HFF-Myc (cell line): ENCODE measurements around the gene ANKS1B.
A peak's percentile ranks its signal among the peaks of the same experiment; 100 is the strongest.

Experiments used
- DNase-seq: peaks from one replicate; pipeline ENCODE4 v3.0.0-alpha.2; 2011; ENCODE audit warnings: low read depth; ENCODE audit errors: extremely low read depth
- H3K4me3 ChIP-seq: replicated peaks from 2 replicates; pipeline ENCODE4 v1.5.1; 2011; ENCODE audit warnings: low read depth, mild to moderate bottlenecking, control low read depth, low read length
- TF ChIP-seq, protein P1 (sequence below): IDR thresholded peaks from 2 replicates; pipeline ENCODE4 v1.5.1; 2012; ENCODE audit warnings: mild to moderate bottlenecking, low read depth, low read length, control low read depth; ENCODE audit errors: missing control alignments

The ANKS1B gene

DNA sequence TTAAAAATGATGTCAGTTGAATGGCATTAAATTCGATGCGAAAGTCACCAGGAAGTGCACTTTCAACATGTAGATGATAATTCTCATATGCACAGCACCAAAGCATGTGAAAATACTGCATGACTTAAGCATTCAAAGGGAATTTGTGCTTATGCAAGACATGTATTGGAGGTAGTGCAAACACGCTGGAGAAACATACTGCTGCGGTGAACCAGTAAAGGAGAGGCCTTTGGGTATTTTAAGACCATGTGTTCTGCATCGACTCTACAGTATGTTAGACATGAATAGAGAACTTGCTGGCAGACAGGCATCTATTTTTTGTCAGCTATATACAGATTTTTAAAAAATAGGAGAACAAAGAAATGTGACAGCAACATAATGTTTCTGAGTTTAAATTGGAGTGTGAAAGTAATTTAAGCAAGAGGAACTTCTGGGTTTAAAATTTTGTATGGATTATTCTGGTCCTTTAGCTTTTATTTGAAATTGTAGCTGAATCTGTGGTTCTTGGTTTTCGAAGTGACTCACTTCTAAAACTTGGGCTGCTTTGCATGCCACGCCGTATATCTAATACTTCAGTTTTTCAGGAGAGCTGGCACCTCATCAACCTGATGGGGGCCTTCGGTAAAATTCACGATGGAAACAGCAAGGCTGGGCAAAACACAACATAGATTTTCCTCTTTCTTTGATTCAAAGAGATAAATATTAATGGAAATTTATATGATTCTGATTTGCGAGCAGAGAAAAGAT lies 930.9 kb downstream of the ANKS1B start:
- no peak overlapping the region for H3K4me3 ChIP-seq
- no peak for DNase-seq
- TF ChIP-seq, protein P1, sequence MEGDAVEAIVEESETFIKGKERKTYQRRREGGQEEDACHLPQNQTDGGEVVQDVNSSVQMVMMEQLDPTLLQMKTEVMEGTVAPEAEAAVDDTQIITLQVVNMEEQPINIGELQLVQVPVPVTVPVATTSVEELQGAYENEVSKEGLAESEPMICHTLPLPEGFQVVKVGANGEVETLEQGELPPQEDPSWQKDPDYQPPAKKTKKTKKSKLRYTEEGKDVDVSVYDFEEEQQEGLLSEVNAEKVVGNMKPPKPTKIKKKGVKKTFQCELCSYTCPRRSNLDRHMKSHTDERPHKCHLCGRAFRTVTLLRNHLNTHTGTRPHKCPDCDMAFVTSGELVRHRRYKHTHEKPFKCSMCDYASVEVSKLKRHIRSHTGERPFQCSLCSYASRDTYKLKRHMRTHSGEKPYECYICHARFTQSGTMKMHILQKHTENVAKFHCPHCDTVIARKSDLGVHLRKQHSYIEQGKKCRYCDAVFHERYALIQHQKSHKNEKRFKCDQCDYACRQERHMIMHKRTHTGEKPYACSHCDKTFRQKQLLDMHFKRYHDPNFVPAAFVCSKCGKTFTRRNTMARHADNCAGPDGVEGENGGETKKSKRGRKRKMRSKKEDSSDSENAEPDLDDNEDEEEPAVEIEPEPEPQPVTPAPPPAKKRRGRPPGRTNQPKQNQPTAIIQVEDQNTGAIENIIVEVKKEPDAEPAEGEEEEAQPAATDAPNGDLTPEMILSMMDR: no peak

- no peak for DNase-seq
- TF ChIP-seq, protein P1: no peak
- no peak overlapping the region for H3K4me3 ChIP-seq
These were observed 935.0 kb downstream of the ANKS1B start for GRCh38 chr12:99049774-99050173.

GRCh38 chr12:99045158-99045557 lies 939.6 kb downstream of the ANKS1B start:
- no peak overlapping the region for H3K4me3 ChIP-seq
- TF ChIP-seq, protein P1: no peak
- DNase-seq: no peak

GRCh38 chr12:99043319-99043914 lies 941.3 kb downstream of the ANKS1B start:
- TF ChIP-seq, protein P1: peak; percentile 78
- peak; percentile 12 for DNase-seq

GRCh38 chr12:99042226-99042625 lies 942.5 kb downstream of the ANKS1B start:
- DNase-seq: no peak
- no peak overlapping the region for H3K4me3 ChIP-seq
- TF ChIP-seq, protein P1: no peak

More at GRCh38 chr12:99043319-99043914, 941.3 kb downstream of the ANKS1B start:
- no peak overlapping the region for H3K4me3 ChIP-seq

- DNase-seq: no peak
- TF ChIP-seq, protein P1: no peak
- H3K4me3 ChIP-seq: no peak overlapping the region
These were observed 945.2 kb downstream of the ANKS1B start for GRCh38 chr12:99039367-99040120.
